Spleen (tissue), 7 donors: ENCODE measurements around the gene EIF4A3.

ENCODE experiments used
- POLR2A ChIP-seq, 3 donors: fragments of 450-650 bp; IDR thresholded peaks; one replicate each; pipeline ENCODE4 v1.5.1; 2017; ENCODE audit warnings: antibody characterized with exemption in 3 of 3, mild to moderate bottlenecking in 1 of 3
- POLR2AphosphoS5 ChIP-seq, 3 donors: sonication (generic); formaldehyde crosslinking; IDR thresholded peaks; one replicate each; pipeline ENCODE4 v1.5.1; 2017; ENCODE audit warnings: antibody characterized with exemption in 3 of 3
- TF ChIP-seq, protein P1 (sequence below), 11 experiments: fragments of 200-600 bp in 7 of 11; fragments of 450-650 bp in 4 of 11; sonication (generic) in 4 of 11; IDR thresholded peaks in 8 of 11; conservative IDR thresholded peaks in 3 of 11; 1 replicate in 7 of 11; 2 replicates in 4 of 11; pipeline versions ENCODE4 v1.4.0 to v1.8.0; 2016 to 2021; ENCODE audit warnings: antibody characterized with exemption in 11 of 11, inconsistent platforms in 4 of 11, mild to moderate bottlenecking in 1 of 11
- donor health status: DM: no; HTN: no; CAD: no; lungs with moderate emphysema.
- donor health status: DM: no; HTN: no; CAD: no.
- donor health status: DM: no; HTN: no; CAD: no.

DNA sequence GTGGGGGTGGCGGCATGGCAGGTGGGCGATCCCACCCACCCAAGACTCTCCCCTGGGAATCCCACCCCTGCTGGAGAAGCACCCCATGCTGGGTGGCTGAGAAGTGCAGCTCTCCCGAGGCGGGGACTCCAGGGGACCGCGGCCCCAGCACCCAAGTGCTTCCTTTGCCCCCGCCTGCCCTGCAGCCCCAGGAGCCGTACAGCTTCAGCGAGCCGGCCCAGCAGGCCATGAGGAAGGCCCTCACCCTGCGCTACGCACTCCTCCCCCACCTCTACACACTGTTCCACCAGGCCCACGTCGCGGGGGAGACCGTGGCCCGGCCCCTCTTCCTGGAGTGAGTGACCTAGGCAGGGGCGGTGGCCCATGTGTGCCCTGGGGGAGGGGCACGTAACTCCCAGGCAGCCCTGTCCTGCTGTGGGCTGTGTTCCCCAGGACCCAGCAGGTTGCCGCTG is 33.9 kb downstream of the EIF4A3 start:
- TF ChIP-seq POLR2A (IDR thresholded peaks at IDR 0.05) (no peak), POLR2AphosphoS5 (IDR thresholded peaks at IDR 0.05) (no peak)
- TF ChIP-seq, protein P1, sequence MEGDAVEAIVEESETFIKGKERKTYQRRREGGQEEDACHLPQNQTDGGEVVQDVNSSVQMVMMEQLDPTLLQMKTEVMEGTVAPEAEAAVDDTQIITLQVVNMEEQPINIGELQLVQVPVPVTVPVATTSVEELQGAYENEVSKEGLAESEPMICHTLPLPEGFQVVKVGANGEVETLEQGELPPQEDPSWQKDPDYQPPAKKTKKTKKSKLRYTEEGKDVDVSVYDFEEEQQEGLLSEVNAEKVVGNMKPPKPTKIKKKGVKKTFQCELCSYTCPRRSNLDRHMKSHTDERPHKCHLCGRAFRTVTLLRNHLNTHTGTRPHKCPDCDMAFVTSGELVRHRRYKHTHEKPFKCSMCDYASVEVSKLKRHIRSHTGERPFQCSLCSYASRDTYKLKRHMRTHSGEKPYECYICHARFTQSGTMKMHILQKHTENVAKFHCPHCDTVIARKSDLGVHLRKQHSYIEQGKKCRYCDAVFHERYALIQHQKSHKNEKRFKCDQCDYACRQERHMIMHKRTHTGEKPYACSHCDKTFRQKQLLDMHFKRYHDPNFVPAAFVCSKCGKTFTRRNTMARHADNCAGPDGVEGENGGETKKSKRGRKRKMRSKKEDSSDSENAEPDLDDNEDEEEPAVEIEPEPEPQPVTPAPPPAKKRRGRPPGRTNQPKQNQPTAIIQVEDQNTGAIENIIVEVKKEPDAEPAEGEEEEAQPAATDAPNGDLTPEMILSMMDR (IDR thresholded peaks at IDR 0.05 in 8 of 11, conservative IDR thresholded peaks at IDR 0.05 in 3 of 11): no peak
